ENCODE measurements around the gene POU2F2. TPM values are rescaled to one million over a fixed set of nuclear protein-coding genes. Genes with fewer than 3 reads are reported as not detected.

POU2F2 gene
- total and polyA plus RNA-seq, 10 of the 15 experiments (the other 5 are each of a cell fraction or from before 2014, with no cell fraction given) = 4.4 to 62.4 (median 37.9) TPM

DNA sequence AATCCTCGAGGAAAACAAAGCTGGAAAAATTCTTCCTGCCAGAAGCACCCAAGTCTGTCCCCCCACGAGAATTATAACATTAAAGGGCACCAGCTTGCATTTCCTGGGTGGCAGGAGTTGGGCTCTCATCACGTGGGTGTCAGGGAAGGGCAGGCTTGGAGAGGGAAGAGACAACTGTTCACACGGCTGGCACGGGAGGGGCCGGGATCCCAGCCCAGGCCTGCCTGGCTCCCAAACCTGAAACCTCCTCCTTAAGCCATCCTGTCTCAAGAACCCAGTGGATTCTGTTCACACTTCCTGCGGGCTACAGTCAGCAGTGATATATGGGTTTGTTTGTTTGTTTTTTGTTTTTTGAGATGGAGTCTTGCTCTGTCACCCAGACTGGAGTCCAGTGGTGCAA is 74.4 kb downstream of the POU2F2 start (continued):
- TF ChIP-seq NFXL1 (IDR thresholded peaks at IDR 0.05; ENCODE audit: borderline replicate concordance) = no peak
- no peak for TF ChIP-seq SMAD5 (IDR thresholded peaks at IDR 0.05; ENCODE audit: low read depth)

DNA sequence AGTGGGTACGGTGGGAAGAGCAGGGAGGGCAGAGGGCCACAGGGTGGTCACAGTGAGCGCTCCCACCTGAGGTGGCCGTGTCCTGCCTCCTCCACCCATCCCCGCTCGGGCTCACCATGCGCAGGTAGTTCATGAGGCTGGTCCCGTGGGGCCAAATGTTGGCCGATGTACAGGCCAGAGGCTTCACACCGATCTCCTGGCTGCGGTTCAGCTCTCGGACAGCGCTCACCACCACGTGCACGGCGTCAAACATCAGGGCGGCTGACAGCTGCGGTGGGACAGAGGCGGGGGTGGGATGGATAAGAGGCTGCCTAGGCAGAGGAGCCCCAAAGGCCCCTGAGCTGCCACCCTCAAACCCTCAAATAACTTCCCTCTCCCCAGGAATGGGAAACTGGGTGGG is 78.0 kb downstream of the POU2F2 start:
- WGBS (ENCODE audit: insufficient coverage, insufficient replicate concordance, low lambda C conversion rate, missing lambda C conversion rate) = 60% methylated on average over 18 of the region's 18 CpGs

More for the DNA sequence above, 78.0 kb downstream of the POU2F2 start:
- Histone ChIP-seq H3K4me1 (ENCODE audit: control insufficient read depth, insufficient read depth, low read length) (no peaks in the 10 kb centered on the region), H3K27me3 (replicated peaks in 1 of 2; ENCODE audit: control insufficient read depth in 2 of 2, insufficient read depth in 2 of 2, low read length in 1 of 2) (no peaks in the 10 kb centered on the region; a peak in 1 of 4 replicates), H4K20me1 (ENCODE audit: control insufficient read depth, insufficient read depth) (no peaks in the 10 kb centered on the region), H3K9ac (ENCODE audit: control insufficient read depth, insufficient read depth, low read length) (no peak overlapping the region), H3K4me2 (ENCODE audit: control insufficient read depth, insufficient read depth) (no peak overlapping the region), H3K79me2 (ENCODE audit: control insufficient read depth, insufficient read depth, low read length) (no peaks in the 10 kb centered on the region), H3K36me3 (ENCODE audit: control insufficient read depth in 2 of 2, insufficient read depth in 2 of 2, low read length in 1 of 2) (no peaks in the 10 kb centered on the region; a peak in 1 of 4 replicates), H3K27ac (ENCODE audit: control insufficient read depth, insufficient read depth) (no peak overlapping the region), H3K9me3 (replicated peaks; ENCODE audit: control insufficient read depth, insufficient read depth, low read length) (no peaks in the 10 kb centered on the region), H3K4me3 (no peak overlapping the region), H2AFZ (ENCODE audit: control insufficient read depth, low read depth, low read length) (no peak overlapping the region)
- CTCF ChIA-PET = interaction anchor here (2.1 kb wide), 1 partner anchor 19 kb away, joined by 5 read pairs; no protein-coding TSS in a partner anchor
- no TSS peak for BruUV-seq (replicated peaks)
- intact Hi-C loops (cut with micrococcal nuclease; ENCODE audit: unreplicated experiment) (no loop called here), in situ Hi-C loops (cut with MboI) (no loop called here)
- RAD21 ChIA-PET (ENCODE audit: unreplicated experiment) = no interaction called here
- POLR2A ChIA-PET = no interaction called here
- ATAC-seq (no peak), FAIRE-seq (no peak), DNase-seq (ENCODE audit: low read depth, low spot score) (no peak)
- no peak for TF ChIP-seq KDM1A (IDR thresholded peaks at IDR 0.05; ENCODE audit: borderline replicate concordance)
- TF ChIP-seq POLR2AphosphoS5 (IDR thresholded peaks at IDR 0.05; ENCODE audit: low read length) = no peak
- TF ChIP-seq RBBP5 (conservative IDR thresholded peaks at IDR 0.05) = no peak
- TF ChIP-seq POLR2AphosphoS2 (IDR thresholded peaks at IDR 0.05; ENCODE audit: low read depth, low read length) = no peak
- TF ChIP-seq RAD51 (IDR thresholded peaks at IDR 0.05) = no peak
- TF ChIP-seq RUNX3 (IDR thresholded peaks at IDR 0.05; ENCODE audit: low read length) = no peak
- TF ChIP-seq TCF7 (IDR thresholded peaks at IDR 0.05; ENCODE audit: borderline replicate concordance) = no peak
- SMC1A ChIA-PET (ENCODE audit: uncharacterized antibody, unreplicated experiment) = no interaction called here

All from GM12878 (cell line).